ENCODE measurements around the gene ECI1. TPM values are rescaled to one million over a fixed set of nuclear protein-coding genes. Genes with fewer than 3 reads are reported as not detected.

The ECI1 gene
- total RNA-seq, 1 experiment from 2014 or later = 95.4 TPM

DNA sequence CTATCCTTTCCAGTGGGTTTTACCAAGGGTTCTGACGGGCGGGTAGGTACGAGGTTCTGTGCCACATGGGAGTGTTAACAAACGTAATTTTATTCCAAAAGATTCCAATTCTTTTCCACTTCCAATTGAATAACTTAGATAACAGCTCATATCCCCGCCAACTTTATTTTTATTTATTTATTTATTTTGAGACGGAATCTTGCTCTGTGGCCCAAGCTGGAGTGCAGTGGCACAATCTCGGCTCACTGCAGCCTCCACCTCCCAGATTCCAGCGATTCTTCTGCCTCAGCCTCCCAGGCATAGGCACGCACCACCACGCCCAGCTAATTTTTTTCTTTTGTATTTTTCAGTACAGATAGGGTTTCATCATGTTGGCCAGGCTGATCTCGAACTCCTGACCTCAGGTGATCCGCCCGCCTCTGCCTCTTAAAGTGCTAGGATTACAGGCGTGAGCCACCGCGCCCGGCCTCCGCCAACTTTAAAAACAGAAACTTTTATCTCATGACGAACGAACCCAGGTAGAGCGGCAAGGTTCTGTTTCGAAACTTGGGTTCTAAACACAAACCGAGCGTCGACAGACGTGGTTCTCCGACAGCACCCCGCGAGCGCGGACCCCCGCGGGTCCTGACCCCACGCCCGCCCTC is 613 bp downstream of the ECI1 start:
- peak overlapping the region; percentile 60 for H3K9ac ChIP-seq (ENCODE audit: extremely low read depth, insufficient read length, low read length)
- H3K23ac ChIP-seq (ENCODE audit: insufficient read length, low read depth, low read length) = no peak overlapping the region
- TF ChIP-seq, protein P1, sequence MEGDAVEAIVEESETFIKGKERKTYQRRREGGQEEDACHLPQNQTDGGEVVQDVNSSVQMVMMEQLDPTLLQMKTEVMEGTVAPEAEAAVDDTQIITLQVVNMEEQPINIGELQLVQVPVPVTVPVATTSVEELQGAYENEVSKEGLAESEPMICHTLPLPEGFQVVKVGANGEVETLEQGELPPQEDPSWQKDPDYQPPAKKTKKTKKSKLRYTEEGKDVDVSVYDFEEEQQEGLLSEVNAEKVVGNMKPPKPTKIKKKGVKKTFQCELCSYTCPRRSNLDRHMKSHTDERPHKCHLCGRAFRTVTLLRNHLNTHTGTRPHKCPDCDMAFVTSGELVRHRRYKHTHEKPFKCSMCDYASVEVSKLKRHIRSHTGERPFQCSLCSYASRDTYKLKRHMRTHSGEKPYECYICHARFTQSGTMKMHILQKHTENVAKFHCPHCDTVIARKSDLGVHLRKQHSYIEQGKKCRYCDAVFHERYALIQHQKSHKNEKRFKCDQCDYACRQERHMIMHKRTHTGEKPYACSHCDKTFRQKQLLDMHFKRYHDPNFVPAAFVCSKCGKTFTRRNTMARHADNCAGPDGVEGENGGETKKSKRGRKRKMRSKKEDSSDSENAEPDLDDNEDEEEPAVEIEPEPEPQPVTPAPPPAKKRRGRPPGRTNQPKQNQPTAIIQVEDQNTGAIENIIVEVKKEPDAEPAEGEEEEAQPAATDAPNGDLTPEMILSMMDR (conservative IDR thresholded peaks at IDR 0.05) = no peak
- peak overlapping the region; percentile 84 for H3K14ac ChIP-seq (ENCODE audit: insufficient read depth, low read length)
- H3K79me2 ChIP-seq (ENCODE audit: insufficient read depth, low read length) = no peaks in the 10 kb centered on the region; the same call in 1 of the 2 replicates
- H2BK15ac ChIP-seq (ENCODE audit: low read depth, low read length) = no peak overlapping the region
- H2BK5ac ChIP-seq (ENCODE audit: insufficient read length, low read length) = no peak overlapping the region
- H2AFZ ChIP-seq (ENCODE audit: low read length) = no peak overlapping the region
- H3K27ac ChIP-seq (ENCODE audit: insufficient read length, low read depth, low read length) = no peak overlapping the region
- H3T11ph ChIP-seq (ENCODE audit: low read length) = no peak overlapping the region
- H4K8ac ChIP-seq (replicated peaks; ENCODE audit: insufficient read length, low read depth, low read length) = no peak overlapping the region
- H3K23me2 ChIP-seq (ENCODE audit: insufficient read length, low read depth, low read length, poor library complexity, severe bottlenecking) = peaks cover 4% of the 10 kb centered on the region
- no peak overlapping the region for H2BK20ac ChIP-seq (ENCODE audit: low read depth, low read length, poor library complexity, severe bottlenecking)
- H4K20me1 ChIP-seq (ENCODE audit: control insufficient read depth, insufficient read depth, insufficient read length) = no peaks in the 10 kb centered on the region
- H3K27me3 ChIP-seq (ENCODE audit: insufficient read depth, low read length) = no peaks in the 10 kb centered on the region
- Mint-ChIP-seq H3K36me3 (ENCODE audit: insufficient read depth in 1 of 3, low read depth in 3 of 3) (peaks cover 24 to 61% (median 51%) of the 10 kb centered on the region in 3 experiments), H3K4me3 (peak overlapping the region; percentile 87 to 93), H3K9me3 (no peaks in the 10 kb centered on the region), H3K4me1 (peaks cover 13 to 20% of the 10 kb centered on the region in 2 experiments), H3K27ac (peak overlapping the region; percentile 80 to 87 (median 87); a peak in 6 of 7 replicates), H3K27me3 (ENCODE audit: low read depth) (no peaks in the 10 kb centered on the region)
- no peak overlapping the region for H2BK120ac ChIP-seq (ENCODE audit: low read depth, low read length, poor library complexity, severe bottlenecking)
- H3K4me2 ChIP-seq (ENCODE audit: insufficient read depth, insufficient read length, low read length) = peak overlapping the region; percentile 57
- no peak overlapping the region for H4K5ac ChIP-seq (ENCODE audit: insufficient read length, low read depth, low read length)
- WGBS (ENCODE audit: extremely low coverage, insufficient read length, low lambda C conversion rate) = no CpG with 5 or more reads among the region's 35 CpGs
- H3K18ac ChIP-seq (ENCODE audit: insufficient read length, low read depth, low read length) = peak overlapping the region; percentile 92
- no peaks in the 10 kb centered on the region for H3K79me1 ChIP-seq (ENCODE audit: insufficient read depth, low read depth, low read length, poor library complexity, severe bottlenecking)
- H2BK12ac ChIP-seq (ENCODE audit: insufficient read length, low read depth, low read length) = no peak overlapping the region
- no peak overlapping the region for H3K4ac ChIP-seq (ENCODE audit: low read depth, low read length)
- H4K91ac ChIP-seq (ENCODE audit: insufficient read length, low read depth, low read length) = no peak overlapping the region
- no peak overlapping the region for H2AK5ac ChIP-seq (ENCODE audit: insufficient read length, low read length)
- H3K56ac ChIP-seq (ENCODE audit: insufficient read length, low read depth, low read length) = no peak overlapping the region
- no peak for DNase-seq
- H3K4me1 ChIP-seq (ENCODE audit: insufficient read depth, low read length) = no peaks in the 10 kb centered on the region
- H3K9me3 ChIP-seq (ENCODE audit: control insufficient read depth, low read depth, low read length) = no peaks in the 10 kb centered on the region
